Measurements from ENCODE around the gene TMEM247. TPM values are rescaled to one million over a fixed set of nuclear protein-coding genes. Genes with fewer than 3 reads are reported as not detected.

Gene TMEM247
- total and polyA plus RNA-seq, 2 of the 8 experiments (the other 6 are each of a cell fraction or from before 2014, with no cell fraction given) = not detected

DNA sequence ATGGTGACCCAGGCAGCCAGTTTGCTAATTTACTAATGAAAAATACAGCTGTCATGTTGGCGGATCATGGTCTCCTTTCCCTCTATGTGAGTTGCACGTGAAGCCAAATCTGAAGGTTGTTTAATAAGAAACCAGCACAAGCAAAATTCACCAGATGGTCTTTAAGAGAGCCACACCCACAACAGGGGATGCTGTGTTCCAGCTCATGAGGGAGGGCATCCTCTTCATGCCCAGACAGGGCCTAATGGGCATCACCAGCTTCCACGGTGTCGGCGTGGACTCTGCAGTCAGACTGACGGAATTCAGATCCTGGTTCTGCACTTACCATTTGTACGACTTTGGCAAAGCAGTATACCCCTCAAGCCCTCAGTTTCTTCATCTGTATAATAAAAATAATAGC is 39.9 kb downstream of the TMEM247 start:
- FAIRE-seq (no peak), DNase-seq (ENCODE audit: low read depth in 1 of 2, low spot score in 2 of 2) (no peak)
- H3K4me3 ChIP-seq (ENCODE audit: extremely low read depth in 1 of 4, insufficient read depth in 2 of 4, low read depth in 3 of 4, low read length in 4 of 4) = no peak overlapping the region
- no peaks in the 10 kb centered on the region for H3K79me1 ChIP-seq (ENCODE audit: low read depth, low read length)
- WGBS, 2 experiments (ENCODE audit: extremely low coverage in 1 of 2, insufficient coverage in 1 of 2, insufficient read length in 1 of 2, insufficient replicate concordance in 2 of 2, low coverage in 1 of 2, low lambda C conversion rate in 2 of 2, missing lambda C conversion rate in 1 of 2) = 94% methylated on average over 7 of the region's 7 CpGs; no CpG with 5 or more reads in 1 of the 2 experiments
- H3K56ac ChIP-seq (replicated peaks; ENCODE audit: insufficient read length, low read depth, low read length) = no peak overlapping the region
- no peaks in the 10 kb centered on the region for H3K4me1 ChIP-seq (replicated peaks in 1 of 4; ENCODE audit: control insufficient read depth in 3 of 4, insufficient read depth in 4 of 4, low read length in 3 of 4)
- no peak overlapping the region for H3K4ac ChIP-seq (replicated peaks; ENCODE audit: insufficient read length, low read depth, low read length)
- H4K5ac ChIP-seq (ENCODE audit: insufficient read length, low read depth, low read length) = no peak overlapping the region
- no peak overlapping the region for H3K18ac ChIP-seq (ENCODE audit: extremely low read depth, low read length)
- POLR2A ChIA-PET (ENCODE audit: partially characterized antibody) = no interaction called here
- no peak overlapping the region for H2BK120ac ChIP-seq (replicated peaks; ENCODE audit: low read depth, low read length)
- H2BK5ac ChIP-seq (ENCODE audit: low read depth, low read length) = no peak overlapping the region
- H3K9ac ChIP-seq (replicated peaks in 1 of 4; ENCODE audit: extremely low read depth in 1 of 4, low read depth in 3 of 4, low read length in 3 of 4) = no peak overlapping the region
- H4K20me1 ChIP-seq (replicated peaks in 1 of 2; ENCODE audit: control insufficient read depth in 1 of 2, insufficient read depth in 2 of 2, low read length in 2 of 2) = no peaks in the 10 kb centered on the region
- H2BK15ac ChIP-seq (ENCODE audit: low read length) = no peak overlapping the region
- H4K8ac ChIP-seq (ENCODE audit: extremely low read depth, insufficient read depth, low read length) = no peak overlapping the region
- no peak overlapping the region for H2AK5ac ChIP-seq (ENCODE audit: low read depth, low read length)
- no peak overlapping the region for H2BK20ac ChIP-seq (ENCODE audit: low read length)
- H2BK12ac ChIP-seq (ENCODE audit: low read depth, low read length) = no peak overlapping the region
- no peaks in the 10 kb centered on the region for H3K36me3 ChIP-seq (ENCODE audit: control insufficient read depth in 2 of 4, insufficient read depth in 4 of 4, low read length in 3 of 4)
- H3K23me2 ChIP-seq (ENCODE audit: low read depth, low read length) = no peaks in the 10 kb centered on the region
- H4K91ac ChIP-seq (replicated peaks; ENCODE audit: insufficient read length, low read length) = no peak overlapping the region
- H3K27me3 ChIP-seq (replicated peaks in 1 of 4; ENCODE audit: control insufficient read depth in 3 of 4, extremely low read depth in 1 of 4, insufficient read depth in 3 of 4, low read length in 3 of 4) = no peaks in the 10 kb centered on the region
- H3K23ac ChIP-seq (ENCODE audit: insufficient read length) = no peak overlapping the region
- no peak overlapping the region for H3K14ac ChIP-seq (ENCODE audit: insufficient read length)
- no peaks in the 10 kb centered on the region for H3K79me2 ChIP-seq (ENCODE audit: control insufficient read depth in 1 of 2, insufficient read depth in 2 of 2, low read length in 2 of 2)
- CTCF ChIA-PET (ENCODE audit: partially characterized antibody) = interaction anchor here (0.8 to 1.2 kb wide), 3 partner anchors 10 to 21 kb away, joined by 3 to 4 read pairs (median 3); no protein-coding TSS in a partner anchor
- H3K27ac ChIP-seq (ENCODE audit: low read depth, low read length) = no peak overlapping the region
- H3K9me3 ChIP-seq (ENCODE audit: insufficient read depth in 2 of 2, low read depth in 1 of 2, low read length in 1 of 2) = no peaks in the 10 kb centered on the region
- no peak overlapping the region for H3K4me2 ChIP-seq (ENCODE audit: insufficient read depth in 1 of 2, low read depth in 2 of 2, low read length in 2 of 2)
- no peak overlapping the region for H2AFZ ChIP-seq (ENCODE audit: low read length)
- TF ChIP-seq, protein P1, sequence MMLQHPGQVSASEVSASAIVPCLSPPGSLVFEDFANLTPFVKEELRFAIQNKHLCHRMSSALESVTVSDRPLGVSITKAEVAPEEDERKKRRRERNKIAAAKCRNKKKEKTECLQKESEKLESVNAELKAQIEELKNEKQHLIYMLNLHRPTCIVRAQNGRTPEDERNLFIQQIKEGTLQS (IDR thresholded peaks at IDR 0.05; ENCODE audit: insufficient read depth, low read depth, low read length) = no peak
- no peak for TF ChIP-seq EZH2 (IDR thresholded peaks at IDR 0.05; ENCODE audit: low read depth, low read length, severe bottlenecking)
- TF ChIP-seq, protein P2, sequence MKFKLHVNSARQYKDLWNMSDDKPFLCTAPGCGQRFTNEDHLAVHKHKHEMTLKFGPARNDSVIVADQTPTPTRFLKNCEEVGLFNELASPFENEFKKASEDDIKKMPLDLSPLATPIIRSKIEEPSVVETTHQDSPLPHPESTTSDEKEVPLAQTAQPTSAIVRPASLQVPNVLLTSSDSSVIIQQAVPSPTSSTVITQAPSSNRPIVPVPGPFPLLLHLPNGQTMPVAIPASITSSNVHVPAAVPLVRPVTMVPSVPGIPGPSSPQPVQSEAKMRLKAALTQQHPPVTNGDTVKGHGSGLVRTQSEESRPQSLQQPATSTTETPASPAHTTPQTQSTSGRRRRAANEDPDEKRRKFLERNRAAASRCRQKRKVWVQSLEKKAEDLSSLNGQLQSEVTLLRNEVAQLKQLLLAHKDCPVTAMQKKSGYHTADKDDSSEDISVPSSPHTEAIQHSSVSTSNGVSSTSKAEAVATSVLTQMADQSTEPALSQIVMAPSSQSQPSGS (IDR thresholded peaks at IDR 0.05; ENCODE audit: low read length) = no peak
- no peak for TF ChIP-seq GABPA (IDR thresholded peaks at IDR 0.05; ENCODE audit: borderline replicate concordance, insufficient read depth, low read length)
- TF ChIP-seq SIN3A (conservative IDR thresholded peaks at IDR 0.05 in 1 of 2, IDR thresholded peaks at IDR 0.05 in 1 of 2; ENCODE audit: low read depth in 1 of 2, low read length in 2 of 2) = no peak
- TF ChIP-seq FOSL1 (IDR thresholded peaks at IDR 0.05; ENCODE audit: insufficient read depth, low read depth, low read length) = no peak
- TF ChIP-seq SP2 (IDR thresholded peaks at IDR 0.05; ENCODE audit: low read length) = no peak
- TF ChIP-seq ASH2L (IDR thresholded peaks at IDR 0.05; ENCODE audit: low read length) = no peak
- no peak for TF ChIP-seq JUND (IDR thresholded peaks at IDR 0.05; ENCODE audit: low read length)
- no peak for TF ChIP-seq TCF12 (IDR thresholded peaks at IDR 0.05; ENCODE audit: low read depth, low read length)
- no peak for TF ChIP-seq SP1 (IDR thresholded peaks at IDR 0.05; ENCODE audit: low read depth, low read length)
- no peak for TF ChIP-seq ZNF274 (IDR thresholded peaks at IDR 0.05; ENCODE audit: borderline replicate concordance, extremely low read depth, low read length)

All from H1 (cell line).